ENCODE results near the gene SPC24.
"Not testable (repeated sequence)": the region's sequence is repeated elsewhere in the genome, so short reads cannot be mapped to it uniquely, and the experiment has no call there.

Gene SPC24

DNA sequence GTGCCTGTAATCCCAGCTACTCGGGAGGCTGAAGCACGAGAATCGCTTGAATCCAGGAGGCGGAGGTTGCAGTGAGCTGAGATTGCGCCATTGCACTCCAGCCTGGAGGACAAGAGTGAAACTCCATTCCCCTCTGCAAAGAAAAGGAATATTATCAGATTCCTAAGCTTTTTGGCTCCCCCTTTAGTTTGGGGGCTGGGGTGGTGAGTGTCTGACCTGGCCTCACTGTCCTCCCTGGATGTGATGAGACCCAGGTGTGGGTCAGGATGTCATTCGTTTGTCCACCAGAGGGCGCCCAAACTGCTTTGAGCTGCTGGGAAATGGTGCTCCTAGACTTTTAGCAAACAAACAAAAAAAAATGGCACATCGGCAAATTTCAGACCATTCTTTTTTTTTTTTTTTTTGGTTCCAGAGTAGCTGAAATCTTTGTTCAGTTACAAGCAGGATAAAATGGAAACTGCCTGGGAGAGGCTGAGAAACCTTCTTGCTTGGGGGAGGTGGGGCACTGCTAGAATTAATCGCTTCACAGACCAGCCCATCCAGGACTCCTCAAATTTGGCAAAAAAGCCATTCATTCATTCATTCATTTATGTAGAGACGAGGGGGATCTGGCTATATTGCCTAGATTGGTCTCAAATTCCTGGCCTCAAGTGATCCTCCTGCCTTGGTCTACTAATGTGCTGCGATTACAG lies 29.4 kb downstream of the SPC24 start:
- peak; percentile 41 for DNase-seq (ENCODE audit: low spot score)

DNA sequence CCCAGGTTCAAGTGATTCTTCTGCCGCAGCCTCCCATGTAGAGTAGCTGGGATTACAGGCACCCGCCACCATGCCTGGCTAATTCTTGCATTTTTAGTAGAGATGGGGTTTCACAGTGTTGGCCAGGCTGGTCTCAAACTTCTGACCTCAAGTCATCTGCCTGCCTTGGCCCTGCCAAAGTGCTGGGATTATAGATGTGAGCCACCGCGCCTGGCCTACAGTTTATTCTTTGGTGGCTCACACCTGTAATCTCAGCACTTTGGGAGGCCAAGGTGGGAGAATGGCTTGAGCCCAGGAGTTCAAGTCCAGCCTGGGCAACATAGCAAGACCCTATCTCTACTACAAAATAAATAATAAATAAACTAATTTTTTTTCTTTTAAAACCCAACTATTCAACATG lies 31.4 kb downstream of the SPC24 start:
- DNase-seq (ENCODE audit: low spot score) = not testable (repeated sequence)

DNA sequence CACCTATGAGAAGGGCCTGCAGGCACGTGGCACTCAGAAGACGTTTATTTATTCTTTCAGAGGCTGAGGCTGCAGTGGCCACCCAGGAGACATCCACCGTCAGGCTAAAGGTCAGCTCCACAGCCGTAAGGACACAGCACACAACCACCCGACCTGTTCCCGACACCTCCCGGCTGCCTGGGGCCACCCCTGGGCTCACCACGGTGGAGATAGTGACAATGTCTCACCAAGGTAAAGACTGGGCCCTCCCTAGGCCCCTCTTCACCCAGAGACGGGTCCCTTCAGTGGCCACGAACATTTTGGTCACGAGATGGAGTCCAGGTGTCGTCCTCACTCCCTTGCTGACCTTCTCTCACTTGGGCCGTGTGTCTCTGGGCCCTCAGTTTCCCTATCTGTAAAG lies 32.5 kb downstream of the SPC24 start:
- no peak for DNase-seq (ENCODE audit: low spot score)

GRCh38 chr19:11121963-11122362 lies 33.6 kb downstream of the SPC24 start:
- not testable (repeated sequence) for DNase-seq (ENCODE audit: low spot score)

DNA sequence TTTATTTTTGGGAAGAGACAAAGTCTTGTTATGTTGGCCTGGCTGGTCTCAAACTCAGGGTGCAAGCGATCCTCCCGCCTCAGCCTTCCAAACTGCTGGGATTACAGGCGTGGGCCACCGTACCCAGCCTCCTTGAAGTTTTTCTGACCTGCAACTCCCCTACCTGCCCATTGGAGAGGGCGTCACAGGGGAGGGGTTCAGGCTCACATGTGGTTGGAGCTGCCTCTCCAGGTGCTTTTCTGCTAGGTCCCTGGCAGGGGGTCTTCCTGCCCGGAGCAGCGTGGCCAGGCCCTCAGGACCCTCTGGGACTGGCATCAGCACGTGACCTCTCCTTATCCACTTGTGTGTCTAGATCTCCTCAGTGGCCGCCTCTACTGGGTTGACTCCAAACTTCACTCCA lies 39.1 kb downstream of the SPC24 start:
- DNase-seq (ENCODE audit: low spot score) = no peak

DNA sequence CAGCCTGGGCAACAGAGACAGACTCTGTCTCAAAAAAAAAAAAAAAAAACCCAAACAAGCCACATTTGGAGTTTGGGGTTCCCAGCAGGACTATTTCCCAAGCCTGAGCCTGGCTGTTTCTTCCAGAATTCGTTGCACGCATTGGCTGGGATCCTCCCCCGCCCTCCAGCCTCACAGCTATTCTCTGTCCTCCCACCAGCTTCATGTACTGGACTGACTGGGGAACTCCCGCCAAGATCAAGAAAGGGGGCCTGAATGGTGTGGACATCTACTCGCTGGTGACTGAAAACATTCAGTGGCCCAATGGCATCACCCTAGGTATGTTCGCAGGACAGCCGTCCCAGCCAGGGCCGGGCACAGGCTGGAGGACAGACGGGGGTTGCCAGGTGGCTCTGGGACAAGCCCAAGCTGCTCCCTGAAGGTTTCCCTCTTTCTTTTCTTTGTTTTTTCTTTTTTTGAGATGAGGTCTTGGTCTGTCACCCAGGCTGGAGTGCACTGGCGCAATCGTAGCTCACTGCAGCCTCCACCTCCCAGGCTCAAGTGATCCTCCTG lies 39.6 kb downstream of the SPC24 start:
- no peak for DNase-seq (ENCODE audit: low spot score)

DNA sequence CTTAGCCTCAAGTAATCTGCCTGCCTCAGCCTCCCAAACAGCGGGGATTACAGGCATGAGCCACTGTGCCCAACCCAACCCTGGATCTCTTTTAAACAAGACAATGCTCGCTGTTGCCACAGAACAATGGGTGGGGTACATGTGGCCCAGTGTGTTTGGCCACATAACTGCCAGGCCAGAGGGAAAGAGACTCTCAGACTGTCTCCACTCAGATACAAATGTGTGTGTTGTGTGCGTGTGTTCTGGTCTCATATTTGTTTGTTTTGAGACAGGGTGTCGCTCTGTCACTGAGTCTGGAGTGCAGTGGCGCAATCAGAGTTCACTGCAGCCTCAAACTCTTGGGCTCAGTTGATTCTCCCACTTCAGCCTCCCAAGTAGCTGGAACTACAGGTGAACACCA lies 40.5 kb downstream of the SPC24 start:
- DNase-seq (ENCODE audit: low spot score) = no peak

DNA sequence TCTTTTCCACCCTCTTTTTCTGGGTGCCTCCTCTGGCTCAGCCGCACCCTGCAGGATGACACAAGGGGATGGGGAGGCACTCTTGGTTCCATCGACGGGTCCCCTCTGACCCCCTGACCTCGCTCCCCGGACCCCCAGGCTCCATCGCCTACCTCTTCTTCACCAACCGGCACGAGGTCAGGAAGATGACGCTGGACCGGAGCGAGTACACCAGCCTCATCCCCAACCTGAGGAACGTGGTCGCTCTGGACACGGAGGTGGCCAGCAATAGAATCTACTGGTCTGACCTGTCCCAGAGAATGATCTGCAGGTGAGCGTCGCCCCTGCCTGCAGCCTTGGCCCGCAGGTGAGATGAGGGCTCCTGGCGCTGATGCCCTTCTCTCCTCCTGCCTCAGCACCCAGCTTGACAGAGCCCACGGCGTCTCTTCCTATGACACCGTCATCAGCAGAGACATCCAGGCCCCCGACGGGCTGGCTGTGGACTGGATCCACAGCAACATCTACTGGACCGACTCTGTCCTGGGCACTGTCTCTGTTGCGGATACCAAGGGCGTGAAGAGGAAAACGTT lies 42.4 kb downstream of the SPC24 start:
- no peak for DNase-seq (ENCODE audit: low spot score)

DNA sequence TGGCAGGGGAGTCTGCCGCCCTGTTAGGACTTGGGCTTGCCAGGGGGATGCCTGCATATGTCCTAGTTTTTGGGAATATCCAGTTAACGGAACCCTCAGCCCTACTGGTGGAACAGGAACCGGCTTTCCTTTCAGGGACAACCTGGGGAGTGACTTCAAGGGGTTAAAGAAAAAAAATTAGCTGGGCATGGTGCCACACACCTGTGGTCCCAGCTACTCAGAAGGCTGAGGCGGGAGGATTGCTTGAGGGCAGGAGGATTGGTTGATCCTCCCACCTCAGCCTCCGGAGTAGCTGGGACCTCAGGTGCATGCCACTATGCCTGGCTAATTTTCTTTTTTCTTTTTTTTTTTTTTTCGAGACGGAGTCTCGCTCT lies 43.8 kb downstream of the SPC24 start:
- DNase-seq (ENCODE audit: low spot score) = no peak

- no peak for DNase-seq (ENCODE audit: low spot score)
Observed at GRCh38 chr19:11111117-11111770, 44.3 kb downstream of the SPC24 start.

DNA sequence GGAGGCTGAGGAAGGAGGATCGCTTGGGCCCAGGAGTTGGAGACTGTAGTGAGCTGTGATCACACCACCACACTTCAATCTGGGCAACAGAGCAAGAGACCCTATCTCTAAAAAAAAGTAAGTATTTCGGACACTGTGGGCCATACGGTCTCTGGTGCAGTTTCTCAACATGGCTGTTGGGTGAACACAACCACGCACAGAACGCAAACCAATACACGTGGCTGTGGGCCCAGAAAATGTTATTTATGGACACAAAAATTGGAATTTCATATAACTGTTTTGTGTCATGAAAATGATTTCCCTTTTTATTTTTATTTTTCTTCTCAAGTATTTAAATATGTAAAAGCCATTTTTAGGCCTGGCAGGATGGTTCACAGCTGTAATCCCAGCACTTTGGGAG lies 46.8 kb downstream of the SPC24 start:
- DNase-seq (ENCODE audit: low spot score) = no peak

DNA sequence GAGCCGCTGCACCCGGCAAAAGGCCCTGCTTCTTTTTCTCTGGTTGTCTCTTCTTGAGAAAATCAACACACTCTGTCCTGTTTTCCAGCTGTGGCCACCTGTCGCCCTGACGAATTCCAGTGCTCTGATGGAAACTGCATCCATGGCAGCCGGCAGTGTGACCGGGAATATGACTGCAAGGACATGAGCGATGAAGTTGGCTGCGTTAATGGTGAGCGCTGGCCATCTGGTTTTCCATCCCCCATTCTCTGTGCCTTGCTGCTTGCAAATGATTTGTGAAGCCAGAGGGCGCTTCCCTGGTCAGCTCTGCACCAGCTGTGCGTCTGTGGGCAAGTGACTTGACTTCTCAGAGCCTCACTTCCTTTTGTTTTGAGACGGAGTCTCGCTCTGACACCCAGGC lies 49.1 kb downstream of the SPC24 start:
- no peak for DNase-seq (ENCODE audit: low spot score)

DNA sequence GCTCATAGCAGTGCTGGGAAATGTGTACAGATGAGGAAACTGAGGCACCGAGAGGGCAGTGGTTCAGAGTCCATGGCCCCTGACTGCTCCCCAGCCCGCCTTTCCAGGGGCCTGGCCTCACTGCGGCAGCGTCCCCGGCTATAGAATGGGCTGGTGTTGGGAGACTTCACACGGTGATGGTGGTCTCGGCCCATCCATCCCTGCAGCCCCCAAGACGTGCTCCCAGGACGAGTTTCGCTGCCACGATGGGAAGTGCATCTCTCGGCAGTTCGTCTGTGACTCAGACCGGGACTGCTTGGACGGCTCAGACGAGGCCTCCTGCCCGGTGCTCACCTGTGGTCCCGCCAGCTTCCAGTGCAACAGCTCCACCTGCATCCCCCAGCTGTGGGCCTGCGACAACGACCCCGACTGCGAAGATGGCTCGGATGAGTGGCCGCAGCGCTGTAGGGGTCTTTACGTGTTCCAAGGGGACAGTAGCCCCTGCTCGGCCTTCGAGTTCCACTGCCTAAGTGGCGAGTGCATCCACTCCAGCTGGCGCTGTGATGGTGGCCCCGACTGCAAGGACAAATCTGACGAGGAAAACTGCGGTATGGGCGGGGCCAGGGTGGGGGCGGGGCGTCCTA lies 50.5 kb downstream of the SPC24 start:
- no peak for DNase-seq (ENCODE audit: low spot score)

- DNase-seq (ENCODE audit: low spot score) = not testable (repeated sequence)
Observed at GRCh38 chr19:11103667-11104066, 51.9 kb downstream of the SPC24 start.

DNA sequence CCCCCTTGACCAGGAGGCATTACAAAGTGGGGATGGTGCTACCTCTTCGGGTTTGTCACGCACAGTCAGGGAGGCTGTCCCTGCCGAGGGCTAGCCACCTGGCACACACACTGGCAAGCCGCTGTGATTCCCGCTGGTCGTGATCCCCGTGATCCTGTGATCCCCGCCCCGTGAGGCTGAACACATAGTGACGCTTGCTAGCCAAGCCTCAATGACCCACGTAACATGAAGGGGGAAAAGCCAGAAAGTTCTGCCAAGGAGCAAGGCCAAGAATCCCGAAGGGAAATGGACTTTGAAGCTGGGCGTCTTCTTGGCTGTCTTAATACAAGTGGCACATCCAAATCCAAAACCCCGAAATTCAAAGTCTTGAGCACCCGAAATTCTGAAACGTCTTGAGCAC lies 52.6 kb downstream of the SPC24 start:
- no peak for DNase-seq (ENCODE audit: low spot score)

GRCh38 chr19:11101057-11101456 lies 54.5 kb downstream of the SPC24 start:
- no peak for DNase-seq (ENCODE audit: low spot score)

DNA sequence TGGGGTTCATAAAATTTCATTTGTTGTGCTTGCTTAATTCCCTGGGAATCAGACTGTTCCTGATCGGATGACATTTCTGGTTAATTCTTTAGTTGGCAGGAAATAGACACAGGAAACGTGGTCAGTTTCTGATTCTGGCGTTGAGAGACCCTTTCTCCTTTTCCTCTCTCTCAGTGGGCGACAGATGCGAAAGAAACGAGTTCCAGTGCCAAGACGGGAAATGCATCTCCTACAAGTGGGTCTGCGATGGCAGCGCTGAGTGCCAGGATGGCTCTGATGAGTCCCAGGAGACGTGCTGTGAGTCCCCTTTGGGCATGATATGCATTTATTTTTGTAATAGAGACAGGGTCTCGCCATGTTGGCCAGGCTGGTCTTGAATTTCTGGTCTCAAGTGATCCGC lies 55.5 kb downstream of the SPC24 start:
- no peak for DNase-seq (ENCODE audit: low spot score)

DNA sequence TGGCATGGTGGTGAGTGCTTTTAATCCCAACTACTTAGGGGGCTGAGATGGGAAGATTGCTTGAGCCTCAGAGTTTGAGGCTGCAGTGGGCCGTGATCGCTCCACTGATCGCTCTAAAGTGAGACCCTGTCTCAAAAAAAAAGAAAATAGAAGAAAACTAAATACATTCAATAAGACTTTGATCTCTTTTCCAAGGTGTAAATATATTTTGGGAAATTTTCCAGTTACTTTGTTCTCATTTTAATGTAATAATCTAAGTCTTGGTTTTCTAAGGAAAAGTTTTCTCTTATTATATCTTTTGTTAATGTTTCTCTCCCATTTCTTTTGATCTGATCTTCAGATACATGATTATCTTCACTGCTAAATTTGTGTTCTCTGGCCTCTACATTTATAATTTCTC lies 56.7 kb downstream of the SPC24 start:
- DNase-seq (ENCODE audit: low spot score) = no peak

GRCh38 chr19:11098327-11098726 lies 57.3 kb downstream of the SPC24 start:
- no peak for DNase-seq (ENCODE audit: low spot score)

DNA sequence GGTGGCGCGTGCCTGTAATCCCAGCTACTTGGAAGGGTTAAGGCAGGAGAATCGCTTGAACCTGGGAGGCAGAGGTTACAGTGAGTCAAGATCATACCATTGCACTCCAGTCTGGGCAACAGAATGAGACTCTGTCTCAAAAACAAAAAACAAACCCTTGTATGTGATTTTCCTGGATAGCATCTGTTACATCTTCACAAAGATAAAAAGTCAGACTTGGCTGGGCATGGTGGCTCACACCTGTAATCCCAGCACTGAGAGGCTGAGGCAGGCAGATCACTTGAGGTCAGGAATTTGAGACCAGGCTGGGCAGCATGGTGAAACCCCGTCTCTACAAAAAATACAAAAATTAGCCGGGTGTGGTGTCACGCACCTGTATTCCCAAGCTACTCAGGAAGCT lies 58.2 kb downstream of the SPC24 start:
- not testable (repeated sequence) for DNase-seq (ENCODE audit: low spot score)

- no peak for DNase-seq (ENCODE audit: low spot score)
Observed at GRCh38 chr19:11096210-11096841, 59.3 kb downstream of the SPC24 start.
